Measurements from ENCODE around the gene IL34.

- TF ChIP-seq ZC3H10 (CRISPR knock-in tag; IDR thresholded peaks at IDR 0.05) (no peak), RARB (CRISPR knock-in tag; IDR thresholded peaks at IDR 0.05) (no peak), BACH2 (CRISPR knock-in tag; IDR thresholded peaks at IDR 0.05; ENCODE audit: borderline replicate concordance) (no peak), ESRRG (CRISPR knock-in tag; IDR thresholded peaks at IDR 0.05) (no peak), ZNF8 (CRISPR knock-in tag; IDR thresholded peaks at IDR 0.05) (no peak), ZFP30 (CRISPR knock-in tag; IDR thresholded peaks at IDR 0.05) (no peak)
- TF ChIP-seq, protein P1, sequence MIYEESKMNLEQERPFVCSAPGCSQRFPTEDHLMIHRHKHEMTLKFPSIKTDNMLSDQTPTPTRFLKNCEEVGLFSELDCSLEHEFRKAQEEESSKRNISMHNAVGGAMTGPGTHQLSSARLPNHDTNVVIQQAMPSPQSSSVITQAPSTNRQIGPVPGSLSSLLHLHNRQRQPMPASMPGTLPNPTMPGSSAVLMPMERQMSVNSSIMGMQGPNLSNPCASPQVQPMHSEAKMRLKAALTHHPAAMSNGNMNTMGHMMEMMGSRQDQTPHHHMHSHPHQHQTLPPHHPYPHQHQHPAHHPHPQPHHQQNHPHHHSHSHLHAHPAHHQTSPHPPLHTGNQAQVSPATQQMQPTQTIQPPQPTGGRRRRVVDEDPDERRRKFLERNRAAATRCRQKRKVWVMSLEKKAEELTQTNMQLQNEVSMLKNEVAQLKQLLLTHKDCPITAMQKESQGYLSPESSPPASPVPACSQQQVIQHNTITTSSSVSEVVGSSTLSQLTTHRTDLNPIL (CRISPR knock-in tag; IDR thresholded peaks at IDR 0.05; ENCODE audit: low read depth) = no peak
- TF ChIP-seq, protein P2, sequence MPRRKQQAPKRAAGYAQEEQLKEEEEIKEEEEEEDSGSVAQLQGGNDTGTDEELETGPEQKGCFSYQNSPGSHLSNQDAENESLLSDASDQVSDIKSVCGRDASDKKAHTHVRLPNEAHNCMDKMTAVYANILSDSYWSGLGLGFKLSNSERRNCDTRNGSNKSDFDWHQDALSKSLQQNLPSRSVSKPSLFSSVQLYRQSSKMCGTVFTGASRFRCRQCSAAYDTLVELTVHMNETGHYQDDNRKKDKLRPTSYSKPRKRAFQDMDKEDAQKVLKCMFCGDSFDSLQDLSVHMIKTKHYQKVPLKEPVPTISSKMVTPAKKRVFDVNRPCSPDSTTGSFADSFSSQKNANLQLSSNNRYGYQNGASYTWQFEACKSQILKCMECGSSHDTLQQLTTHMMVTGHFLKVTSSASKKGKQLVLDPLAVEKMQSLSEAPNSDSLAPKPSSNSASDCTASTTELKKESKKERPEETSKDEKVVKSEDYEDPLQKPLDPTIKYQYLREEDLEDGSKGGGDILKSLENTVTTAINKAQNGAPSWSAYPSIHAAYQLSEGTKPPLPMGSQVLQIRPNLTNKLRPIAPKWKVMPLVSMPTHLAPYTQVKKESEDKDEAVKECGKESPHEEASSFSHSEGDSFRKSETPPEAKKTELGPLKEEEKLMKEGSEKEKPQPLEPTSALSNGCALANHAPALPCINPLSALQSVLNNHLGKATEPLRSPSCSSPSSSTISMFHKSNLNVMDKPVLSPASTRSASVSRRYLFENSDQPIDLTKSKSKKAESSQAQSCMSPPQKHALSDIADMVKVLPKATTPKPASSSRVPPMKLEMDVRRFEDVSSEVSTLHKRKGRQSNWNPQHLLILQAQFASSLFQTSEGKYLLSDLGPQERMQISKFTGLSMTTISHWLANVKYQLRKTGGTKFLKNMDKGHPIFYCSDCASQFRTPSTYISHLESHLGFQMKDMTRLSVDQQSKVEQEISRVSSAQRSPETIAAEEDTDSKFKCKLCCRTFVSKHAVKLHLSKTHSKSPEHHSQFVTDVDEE (CRISPR knock-in tag; IDR thresholded peaks at IDR 0.05) = no peak
- TF ChIP-seq, protein P3, sequence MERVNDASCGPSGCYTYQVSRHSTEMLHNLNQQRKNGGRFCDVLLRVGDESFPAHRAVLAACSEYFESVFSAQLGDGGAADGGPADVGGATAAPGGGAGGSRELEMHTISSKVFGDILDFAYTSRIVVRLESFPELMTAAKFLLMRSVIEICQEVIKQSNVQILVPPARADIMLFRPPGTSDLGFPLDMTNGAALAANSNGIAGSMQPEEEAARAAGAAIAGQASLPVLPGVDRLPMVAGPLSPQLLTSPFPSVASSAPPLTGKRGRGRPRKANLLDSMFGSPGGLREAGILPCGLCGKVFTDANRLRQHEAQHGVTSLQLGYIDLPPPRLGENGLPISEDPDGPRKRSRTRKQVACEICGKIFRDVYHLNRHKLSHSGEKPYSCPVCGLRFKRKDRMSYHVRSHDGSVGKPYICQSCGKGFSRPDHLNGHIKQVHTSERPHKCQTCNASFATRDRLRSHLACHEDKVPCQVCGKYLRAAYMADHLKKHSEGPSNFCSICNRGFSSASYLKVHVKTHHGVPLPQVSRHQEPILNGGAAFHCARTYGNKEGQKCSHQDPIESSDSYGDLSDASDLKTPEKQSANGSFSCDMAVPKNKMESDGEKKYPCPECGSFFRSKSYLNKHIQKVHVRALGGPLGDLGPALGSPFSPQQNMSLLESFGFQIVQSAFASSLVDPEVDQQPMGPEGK (CRISPR knock-in tag; IDR thresholded peaks at IDR 0.05; ENCODE audit: borderline replicate concordance) = no peak
- TF ChIP-seq, protein P4, sequence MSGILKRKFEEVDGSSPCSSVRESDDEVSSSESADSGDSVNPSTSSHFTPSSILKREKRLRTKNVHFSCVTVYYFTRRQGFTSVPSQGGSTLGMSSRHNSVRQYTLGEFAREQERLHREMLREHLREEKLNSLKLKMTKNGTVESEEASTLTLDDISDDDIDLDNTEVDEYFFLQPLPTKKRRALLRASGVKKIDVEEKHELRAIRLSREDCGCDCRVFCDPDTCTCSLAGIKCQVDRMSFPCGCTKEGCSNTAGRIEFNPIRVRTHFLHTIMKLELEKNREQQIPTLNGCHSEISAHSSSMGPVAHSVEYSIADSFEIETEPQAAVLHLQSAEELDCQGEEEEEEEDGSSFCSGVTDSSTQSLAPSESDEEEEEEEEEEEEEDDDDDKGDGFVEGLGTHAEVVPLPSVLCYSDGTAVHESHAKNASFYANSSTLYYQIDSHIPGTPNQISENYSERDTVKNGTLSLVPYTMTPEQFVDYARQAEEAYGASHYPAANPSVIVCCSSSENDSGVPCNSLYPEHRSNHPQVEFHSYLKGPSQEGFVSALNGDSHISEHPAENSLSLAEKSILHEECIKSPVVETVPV (CRISPR knock-in tag; IDR thresholded peaks at IDR 0.05) = no peak
These were observed 11.6 kb downstream of the IL34 start for GRCh38 chr16:70657956-70658355.

Measured in SK-N-SH treated with all-trans-retinoic acid at 6 μM for 48 hours (cell line).